GM18858 (cell line): ENCODE data around the gene NFIX.

Source experiments
- ATAC-seq: cut with Tn5 transposase; IDR thresholded peaks from one replicate; pipeline ENCODE4 v1.9.1; 2021; ENCODE audit not compliant: unreplicated experiment

NFIX gene

DNA sequence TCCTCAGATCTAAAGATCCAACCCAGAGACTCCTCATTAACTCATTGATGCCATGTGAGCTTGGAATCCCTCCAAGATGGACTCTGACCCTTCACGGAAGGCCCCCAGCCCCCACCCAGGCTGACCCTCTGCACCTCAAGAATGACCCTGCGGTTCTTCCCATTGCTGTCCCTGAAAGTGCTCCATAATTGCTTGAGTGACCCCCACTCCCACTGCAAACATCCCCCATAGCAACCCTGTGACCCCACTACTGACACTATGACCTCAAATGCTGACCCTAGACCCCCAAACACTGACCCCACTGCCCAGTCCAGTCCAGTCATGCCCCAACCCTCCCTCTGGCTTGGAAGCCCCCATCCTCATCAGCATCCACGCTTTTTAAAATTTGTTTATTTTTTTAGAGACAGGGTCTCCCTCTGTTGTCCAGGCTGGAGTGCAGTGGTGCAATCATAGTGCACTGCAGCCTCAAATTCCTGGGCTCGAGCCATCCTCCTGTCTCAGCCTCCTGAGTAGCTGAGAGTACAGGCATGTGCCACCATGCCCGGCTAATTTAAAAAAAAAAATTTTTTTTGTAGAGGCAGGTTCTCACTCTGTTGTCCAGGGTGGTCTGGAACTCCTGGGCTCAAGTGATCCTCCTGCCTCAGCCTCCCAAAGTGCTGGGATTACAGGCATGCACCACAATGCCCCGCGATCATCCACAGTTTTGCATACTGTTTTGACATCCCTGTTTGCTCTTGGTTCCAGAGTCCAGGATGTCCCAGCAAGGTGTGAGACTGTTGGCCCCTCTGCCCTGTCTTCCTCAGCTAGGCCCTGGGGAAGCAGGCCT lies 106.5 kb downstream of the NFIX start:
- no peak for ATAC-seq

GRCh38 chr19:13102416-13102665 lies 107.1 kb downstream of the NFIX start:
- ATAC-seq: no peak

GRCh38 chr19:13102666-13103580 lies 107.6 kb downstream of the NFIX start, which contains the start of gene LYL1:
Gene LYL1 (minus strand): TSS chr19:13102858. CDS start chr19:13101171, 1,687 bp downstream.
- no peak for ATAC-seq

DNA sequence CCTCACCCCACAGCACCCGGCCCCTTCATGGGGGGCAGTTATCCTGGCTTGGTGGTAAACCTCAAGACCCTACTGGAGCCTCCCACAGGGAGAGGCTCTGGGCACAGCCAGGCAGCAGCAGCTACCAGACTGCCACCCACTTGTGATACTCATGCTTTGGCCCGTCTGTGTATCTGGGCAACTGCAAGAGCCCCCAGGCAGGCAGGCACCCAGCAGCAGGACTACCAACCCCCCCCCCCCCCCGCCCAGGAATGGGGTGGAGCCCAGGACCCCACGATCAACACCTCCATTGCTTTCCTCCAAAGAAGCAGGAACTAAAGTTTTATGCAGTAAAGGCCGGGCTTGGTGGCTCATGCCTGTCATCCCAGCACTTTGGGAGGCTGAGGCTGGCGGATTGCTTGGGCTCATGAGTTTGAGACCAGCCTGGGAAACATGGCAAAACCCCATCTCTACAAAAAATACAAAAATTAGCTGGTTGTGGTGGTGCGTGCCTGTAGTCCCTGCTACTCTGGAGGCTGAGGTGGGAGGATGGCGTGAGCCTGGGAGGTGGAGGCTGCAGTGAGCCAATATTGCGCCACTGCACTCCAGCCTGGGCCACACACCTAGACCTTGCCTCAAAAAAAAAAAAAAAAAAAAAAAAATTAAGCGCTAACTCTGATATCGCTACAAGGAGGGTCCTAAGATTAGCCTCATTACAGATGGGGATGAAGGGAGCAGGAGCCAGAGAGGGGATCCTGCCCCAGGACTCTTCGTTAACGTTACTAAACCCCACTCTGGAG lies 108.5 kb downstream of the NFIX start:
- ATAC-seq: no peak

- no peak for ATAC-seq
Observed at GRCh38 chr19:13104360-13104847, 109.1 kb downstream of the NFIX start.

DNA sequence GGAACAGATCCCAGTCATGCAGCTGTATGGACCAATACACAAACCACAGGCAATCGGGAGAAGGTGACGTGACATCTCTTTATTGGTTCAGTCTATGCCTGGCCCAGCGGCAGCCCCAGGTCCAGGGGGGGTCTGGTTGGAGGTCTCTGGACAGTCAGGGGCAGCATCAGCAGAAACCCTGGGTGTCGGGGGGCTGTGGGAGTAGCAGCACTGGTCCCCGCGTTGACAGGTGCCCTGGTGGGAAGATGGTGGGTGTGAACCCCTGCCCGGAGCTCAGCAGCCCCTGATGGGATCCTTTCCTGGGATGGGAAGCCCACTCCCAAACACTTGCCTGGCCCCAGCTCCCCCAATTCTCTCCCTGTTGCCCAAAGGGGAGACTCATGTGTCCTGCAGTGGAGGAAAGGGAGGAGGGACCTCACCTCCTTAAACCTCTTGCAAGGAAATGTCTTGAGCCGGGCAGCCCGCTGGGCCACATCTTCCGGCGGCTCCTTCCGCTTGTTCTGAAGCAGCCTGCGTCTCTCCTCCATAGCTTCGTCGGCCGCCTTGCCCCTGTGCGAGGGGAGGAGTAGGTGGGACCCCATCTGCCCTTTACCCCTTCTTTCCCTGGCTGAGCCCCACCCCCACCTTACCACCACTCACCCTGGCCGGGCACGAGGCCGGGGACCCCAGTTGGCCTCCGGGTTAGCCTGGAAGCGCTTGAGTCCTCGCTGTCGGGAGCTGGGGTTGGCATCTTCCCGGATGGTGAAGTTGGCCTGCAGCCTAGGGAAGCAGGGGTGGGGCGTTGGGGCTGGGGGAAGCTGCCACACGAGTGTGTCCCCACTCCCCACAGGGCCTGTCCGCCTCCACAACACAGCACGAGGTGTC lies 109.8 kb downstream of the NFIX start:
- ATAC-seq: no peak

DNA sequence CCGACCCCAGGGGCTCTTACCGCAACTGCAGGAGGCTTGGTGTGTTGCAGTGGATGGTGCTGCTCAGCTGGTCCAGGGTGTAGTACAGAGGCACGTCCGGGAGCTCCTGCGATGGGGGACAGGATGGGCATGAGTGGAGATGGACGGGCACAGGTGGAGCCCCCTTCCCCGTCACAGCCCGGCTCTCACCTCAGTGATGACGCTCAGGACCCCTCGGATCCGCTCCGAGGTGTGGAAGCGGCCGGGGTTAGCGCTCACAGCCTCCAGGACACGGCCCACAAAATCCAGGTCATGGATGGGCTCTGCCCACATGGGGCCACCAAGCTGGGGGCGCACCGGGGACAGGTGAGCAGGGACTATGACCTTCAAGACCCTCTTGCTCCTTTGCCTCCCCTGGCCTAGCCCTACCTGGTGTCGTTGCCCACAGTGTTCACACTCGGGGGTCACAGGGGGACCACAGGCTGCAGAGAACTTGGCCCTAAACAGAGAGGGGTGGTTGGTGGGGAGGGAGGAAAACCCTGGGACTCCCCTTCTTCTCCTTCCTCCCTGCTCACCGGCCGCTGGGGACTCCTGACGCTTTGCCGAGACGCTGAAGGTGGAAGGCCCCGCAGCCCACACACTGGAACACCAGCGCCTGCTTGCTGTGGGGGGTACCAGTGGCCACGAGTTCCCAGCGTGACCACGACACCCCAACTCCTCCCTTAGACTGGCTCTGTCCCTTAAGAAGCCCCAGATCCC lies 114.3 kb downstream of the NFIX start:
- no peak for ATAC-seq

DNA sequence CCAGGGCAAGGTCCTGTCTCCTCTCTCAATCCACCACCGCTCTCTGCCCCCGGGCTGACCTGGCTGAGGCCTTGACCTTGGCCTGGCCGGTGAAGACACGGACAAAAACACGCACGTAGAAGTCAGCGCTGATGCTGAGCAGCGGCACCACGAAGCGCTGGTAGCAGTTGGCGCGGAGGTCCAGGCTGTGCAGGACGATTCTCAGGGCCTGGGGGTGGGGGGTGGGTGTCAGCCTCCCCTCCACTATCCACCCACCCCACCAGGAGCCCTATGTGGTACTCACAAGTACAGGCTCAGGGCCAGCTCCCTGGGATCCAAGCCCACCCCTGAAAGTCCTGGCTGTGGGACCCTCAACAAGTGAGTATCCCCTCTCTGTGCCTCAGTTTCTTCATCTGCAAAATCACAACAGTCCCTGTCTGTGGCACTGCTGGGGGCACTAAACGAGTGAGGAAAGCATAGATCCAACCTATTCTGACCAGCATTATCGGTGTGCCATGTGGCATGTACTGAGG lies 114.9 kb downstream of the NFIX start:
- ATAC-seq: no peak

DNA sequence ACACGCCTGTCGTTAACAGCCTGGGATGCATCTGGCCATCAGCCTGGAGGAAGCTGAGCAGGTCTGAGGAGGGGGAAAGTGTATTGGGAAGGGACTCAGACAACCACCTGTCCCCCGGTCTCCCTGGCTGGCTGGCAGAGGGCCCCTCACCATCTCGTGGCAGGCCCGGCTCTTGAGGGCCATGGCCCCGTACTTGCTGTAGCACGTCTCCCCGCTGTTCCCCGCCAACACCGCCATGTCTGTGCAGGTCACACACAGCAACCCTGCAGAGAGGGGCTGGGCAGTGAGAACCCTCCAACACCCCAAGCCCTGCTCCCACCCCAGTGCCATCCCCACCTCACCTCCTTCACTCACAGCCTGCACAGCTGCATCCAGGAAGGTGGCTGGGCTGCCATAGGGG lies 117.3 kb downstream of the NFIX start:
- ATAC-seq: no peak

- ATAC-seq: no peak
Observed at GRCh38 chr19:13115936-13116281, 120.6 kb downstream of the NFIX start.

- no peak for ATAC-seq
Observed at GRCh38 chr19:13116282-13117175, 121.3 kb downstream of the NFIX start, which contains the start of gene TRMT1. Gene TRMT1 (minus strand): TSS chr19:13116740. CDS start chr19:13116399, 341 bp downstream.

- no peak for ATAC-seq
Observed at GRCh38 chr19:13117176-13117771, 122.0 kb downstream of the NFIX start.

DNA sequence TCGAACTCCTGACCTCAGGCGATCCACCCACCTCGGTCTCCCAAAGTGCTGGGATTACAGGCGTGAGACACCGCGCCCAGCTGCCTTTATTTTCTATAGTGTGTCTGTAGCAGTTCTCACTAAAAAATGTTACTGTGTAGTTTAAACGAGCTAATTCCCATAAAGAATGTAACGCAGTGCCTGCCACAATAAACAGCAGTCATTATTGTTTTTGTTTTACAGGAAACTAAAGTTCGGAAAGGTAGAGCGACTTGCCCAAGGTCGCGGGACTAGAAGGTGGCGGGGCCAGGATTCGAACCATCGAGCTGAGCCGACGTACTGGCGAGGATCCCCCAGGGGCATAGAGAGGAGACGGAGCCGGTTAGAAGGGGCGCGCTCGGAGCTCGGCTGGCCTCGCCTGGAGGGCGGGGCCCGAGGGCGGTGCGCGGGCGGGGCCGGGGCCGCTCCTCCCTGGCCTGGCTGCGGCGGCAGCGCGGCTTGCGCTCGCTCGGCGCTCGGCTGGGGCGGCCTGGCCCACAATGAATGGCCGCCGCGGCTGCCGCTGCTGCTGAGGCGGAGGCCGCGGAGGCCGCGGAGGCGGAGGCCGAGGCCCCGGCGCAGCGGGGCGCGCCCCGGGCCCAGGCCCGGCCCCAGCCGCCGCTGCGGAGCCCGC lies 122.6 kb downstream of the NFIX start, which contains the start of gene NACC1:
NACC1 (plus strand) TSS at position 493 of the 652 bp plus-strand sequence. CDS start 16,944 bp downstream, outside the sequence.
- no peak for ATAC-seq

DNA sequence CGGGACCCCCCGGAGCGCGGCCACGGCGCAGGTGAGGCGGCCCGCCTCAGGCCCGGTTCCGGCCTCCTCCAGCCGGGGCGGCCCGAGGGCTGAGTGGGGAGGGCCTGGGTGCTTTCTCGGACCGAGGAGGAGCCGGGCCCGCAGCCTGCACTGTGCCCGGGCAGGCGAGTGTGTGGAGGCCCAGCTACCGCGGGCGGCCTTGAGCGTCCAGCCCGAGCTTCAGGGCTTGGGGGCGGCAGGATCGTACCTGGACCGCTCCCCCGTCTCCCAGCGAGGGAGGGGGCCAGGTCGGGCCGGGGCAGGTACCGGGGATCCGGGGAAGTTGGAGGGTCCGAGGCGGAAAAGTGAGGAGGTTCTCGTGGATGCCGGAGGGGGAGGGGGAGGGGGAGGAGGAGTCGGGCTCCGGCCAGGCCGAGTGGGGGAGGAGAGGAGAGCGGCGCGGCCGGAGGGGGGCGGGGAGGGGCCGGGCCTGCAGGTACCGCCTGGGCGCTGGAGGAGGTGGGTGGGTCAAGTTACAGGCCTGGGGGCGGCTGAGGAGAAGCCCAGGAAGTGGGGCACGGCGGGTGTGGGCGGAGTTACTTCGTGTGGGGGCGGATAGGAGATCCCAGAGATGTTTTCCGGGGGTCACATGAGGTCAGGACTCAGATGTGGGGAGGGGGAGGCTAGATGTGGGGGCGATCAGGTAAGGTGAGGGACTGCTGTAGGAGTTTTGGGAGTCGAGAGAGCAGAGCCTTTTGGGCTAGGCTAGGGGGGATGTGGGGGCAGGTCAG lies 123.3 kb downstream of the NFIX start:
- ATAC-seq: no peak

DNA sequence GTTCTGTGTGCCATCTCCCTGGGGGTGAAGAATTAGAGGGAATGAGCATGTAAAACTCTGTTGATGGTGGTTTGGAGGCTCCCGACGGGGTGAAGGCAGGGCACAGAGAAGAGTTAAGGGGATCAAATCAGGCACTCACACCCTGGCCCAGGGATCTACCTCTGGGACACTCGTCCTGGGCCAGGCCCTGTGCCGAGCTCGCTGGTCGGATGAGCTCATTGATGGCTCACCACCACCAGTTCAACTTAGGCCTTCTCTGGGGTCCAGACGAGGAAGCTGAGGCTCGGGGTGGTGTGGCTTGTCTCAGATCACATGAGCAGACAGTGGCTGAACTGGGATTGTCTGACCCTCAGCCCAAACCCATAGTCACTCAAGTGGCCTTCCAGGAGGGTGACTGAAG lies 124.4 kb downstream of the NFIX start:
- no peak for ATAC-seq

GRCh38 chr19:13120031-13120430 lies 124.8 kb downstream of the NFIX start:
- ATAC-seq: no peak

GRCh38 chr19:13120817-13121216 lies 125.5 kb downstream of the NFIX start:
- ATAC-seq: no peak
